Measurements from ENCODE around the gene ZNF638. TPM values are rescaled to one million over a fixed set of nuclear protein-coding genes. Genes with fewer than 3 reads are reported as not detected.
A peak's percentile ranks its signal among the peaks of the same experiment; 100 is the strongest.

The ZNF638 gene
- total RNA-seq, 1 experiment from 2014 or later, result 108 TPM

DNA sequence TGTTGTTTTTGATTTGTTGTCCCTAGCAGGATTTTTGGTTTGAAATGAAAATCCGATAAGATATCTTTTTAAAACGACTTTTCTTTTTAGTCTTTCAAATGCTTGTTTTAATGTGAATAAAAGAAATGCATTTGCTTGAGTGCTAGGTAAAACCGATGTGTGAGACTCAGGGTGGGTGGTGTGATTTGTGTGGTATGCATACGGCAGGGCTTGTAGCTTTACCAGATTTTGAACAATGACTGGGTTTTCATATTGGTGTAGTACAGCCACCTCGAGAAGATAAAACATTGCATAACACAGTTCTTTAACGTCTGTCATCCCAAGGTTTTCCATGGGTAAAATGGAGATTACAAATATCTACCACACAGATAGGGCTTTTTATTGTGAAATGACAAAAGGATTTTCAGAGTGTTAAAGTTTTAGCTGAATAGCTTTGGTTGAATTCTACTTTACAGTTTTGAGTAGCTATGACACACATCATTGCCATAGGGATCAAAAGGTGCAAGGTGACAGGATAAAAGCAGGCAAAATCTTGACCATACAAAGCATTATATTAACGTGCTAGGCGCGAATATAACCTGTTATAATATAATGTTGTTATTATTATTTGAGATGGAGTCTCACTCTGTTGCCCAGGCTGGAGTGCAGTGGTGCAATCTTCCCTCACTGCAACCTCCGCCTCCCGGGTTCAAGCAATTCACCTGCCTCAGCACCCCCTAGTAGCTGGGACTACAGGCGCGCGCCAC is 824 bp upstream of the ZNF638 start:
- Histone ChIP-seq H3K4me3 (replicated peaks in 1 of 2; ENCODE audit: low read depth in 1 of 2, low read length in 2 of 2) (peak overlapping the region; percentile 82 to 96), H3K79me2 (ENCODE audit: insufficient read depth, low read length) (peaks cover 58% of the 10 kb centered on the region), H3K9ac (ENCODE audit: low read length) (0 out of 2 replicates have a peak overlapping the region, but pooled peaks have one; percentile 18), H3K36me3 (ENCODE audit: control insufficient read depth in 1 of 2, insufficient read depth in 2 of 2, low read length in 2 of 2) (no peaks in the 10 kb centered on the region), H4K20me1 (ENCODE audit: insufficient read depth) (no peaks in the 10 kb centered on the region), H3K9me2 (ENCODE audit: insufficient read depth) (no peaks in the 10 kb centered on the region), H3K27ac (ENCODE audit: low read depth, low read length) (no peak overlapping the region), H3K9me3 (ENCODE audit: control insufficient read depth in 1 of 2, insufficient read depth in 1 of 2, low read depth in 1 of 2, low read length in 2 of 2) (no peaks in the 10 kb centered on the region), H3K4me2 (ENCODE audit: low read length) (peak overlapping the region; percentile 70), H3K4me1 (ENCODE audit: control insufficient read depth in 1 of 2, insufficient read depth in 2 of 2, low read length in 2 of 2) (peaks cover 0 to 26% of the 10 kb centered on the region in 2 experiments; a peak in 3 of 4 replicates), H2AFZ (ENCODE audit: low read depth, low read length, poor library complexity, severe bottlenecking) (no peak overlapping the region), H3K27me3 (ENCODE audit: insufficient read depth, low read length) (no peaks in the 10 kb centered on the region)
- ATAC-seq, result no peak
- no peak for DNase-seq (ENCODE audit: low read depth, low spot score)
- intact Hi-C loops (cut with micrococcal nuclease), result loop anchor here (10.0 kb wide), 1 partner anchor 106 kb away; the partner anchor contains the start of gene PAIP2B
- POLR2A ChIA-PET, result interaction anchor here (0.7 to 1.7 kb wide), 5 partner anchors 14 to 104 kb away, joined by 3 to 8 read pairs (median 5); partner anchors contain the start of gene PAIP2B
- RAD21 ChIA-PET (ENCODE audit: low non-redundant PET in 1 of 2, low total read pairs in 2 of 2, uncharacterized antibody in 2 of 2, unreplicated experiment in 2 of 2), result no interaction called here
- TF ChIP-seq CEBPB (IDR thresholded peaks at IDR 0.05; ENCODE audit: low read depth) (no peak), ZFX (IDR thresholded peaks at IDR 0.05) (no peak), POLR2A (IDR thresholded peaks at IDR 0.05; ENCODE audit: borderline replicate concordance, extremely low read depth, insufficient read depth, insufficient read length) (no peak), ELF1 (IDR thresholded peaks at IDR 0.05; ENCODE audit: borderline replicate concordance, low read depth) (no peak), SP1 (IDR thresholded peaks at IDR 0.05; ENCODE audit: low read depth) (no peak), FOSL1 (IDR thresholded peaks at IDR 0.05; ENCODE audit: low read depth) (no peak), ZNF274 (IDR thresholded peaks at IDR 0.05; ENCODE audit: low read depth, low read length) (no peak), EZH2 (IDR thresholded peaks at IDR 0.05) (no peak), POLR2AphosphoS5 (IDR thresholded peaks at IDR 0.05; ENCODE audit: low read depth, low read length) (no peak), SRF (IDR thresholded peaks at IDR 0.05; ENCODE audit: low read depth) (no peak), JUND (IDR thresholded peaks at IDR 0.05) (no peak), SIN3A (IDR thresholded peaks at IDR 0.05; ENCODE audit: low read depth) (no peak), RAD21 (IDR thresholded peaks at IDR 0.05; ENCODE audit: low read depth) (no peak)
- TF ChIP-seq, protein P1, sequence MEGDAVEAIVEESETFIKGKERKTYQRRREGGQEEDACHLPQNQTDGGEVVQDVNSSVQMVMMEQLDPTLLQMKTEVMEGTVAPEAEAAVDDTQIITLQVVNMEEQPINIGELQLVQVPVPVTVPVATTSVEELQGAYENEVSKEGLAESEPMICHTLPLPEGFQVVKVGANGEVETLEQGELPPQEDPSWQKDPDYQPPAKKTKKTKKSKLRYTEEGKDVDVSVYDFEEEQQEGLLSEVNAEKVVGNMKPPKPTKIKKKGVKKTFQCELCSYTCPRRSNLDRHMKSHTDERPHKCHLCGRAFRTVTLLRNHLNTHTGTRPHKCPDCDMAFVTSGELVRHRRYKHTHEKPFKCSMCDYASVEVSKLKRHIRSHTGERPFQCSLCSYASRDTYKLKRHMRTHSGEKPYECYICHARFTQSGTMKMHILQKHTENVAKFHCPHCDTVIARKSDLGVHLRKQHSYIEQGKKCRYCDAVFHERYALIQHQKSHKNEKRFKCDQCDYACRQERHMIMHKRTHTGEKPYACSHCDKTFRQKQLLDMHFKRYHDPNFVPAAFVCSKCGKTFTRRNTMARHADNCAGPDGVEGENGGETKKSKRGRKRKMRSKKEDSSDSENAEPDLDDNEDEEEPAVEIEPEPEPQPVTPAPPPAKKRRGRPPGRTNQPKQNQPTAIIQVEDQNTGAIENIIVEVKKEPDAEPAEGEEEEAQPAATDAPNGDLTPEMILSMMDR (IDR thresholded peaks at IDR 0.05 in 2 of 3, conservative IDR thresholded peaks at IDR 0.05 in 1 of 3; ENCODE audit: borderline replicate concordance in 1 of 3, insufficient read depth in 1 of 3, low read depth in 2 of 3, low read length in 2 of 3), result no peak
- TF ChIP-seq, protein P2, sequence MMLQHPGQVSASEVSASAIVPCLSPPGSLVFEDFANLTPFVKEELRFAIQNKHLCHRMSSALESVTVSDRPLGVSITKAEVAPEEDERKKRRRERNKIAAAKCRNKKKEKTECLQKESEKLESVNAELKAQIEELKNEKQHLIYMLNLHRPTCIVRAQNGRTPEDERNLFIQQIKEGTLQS (IDR thresholded peaks at IDR 0.05), result no peak
- TF ChIP-seq, protein P3, sequence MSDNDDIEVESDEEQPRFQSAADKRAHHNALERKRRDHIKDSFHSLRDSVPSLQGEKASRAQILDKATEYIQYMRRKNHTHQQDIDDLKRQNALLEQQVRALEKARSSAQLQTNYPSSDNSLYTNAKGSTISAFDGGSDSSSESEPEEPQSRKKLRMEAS (IDR thresholded peaks at IDR 0.05), result no peak
- CTCF ChIA-PET, result interaction anchor here (0.5 to 3.2 kb wide), 13 partner anchors 14 to 230 kb away, joined by 3 to 32 read pairs (median 4); no protein-coding TSS in a partner anchor
- BruUV-seq (replicated peaks), result no TSS peak
